ENCODE measurements around the gene EGFL6. TPM values are rescaled to one million over a fixed set of nuclear protein-coding genes. Genes with fewer than 3 reads are reported as not detected.

Gene EGFL6
- polyA plus RNA-seq, 1 donor (not counting 4 experiments of a cell fraction or from before 2014, with no cell fraction given): 0.38 TPM

DNA sequence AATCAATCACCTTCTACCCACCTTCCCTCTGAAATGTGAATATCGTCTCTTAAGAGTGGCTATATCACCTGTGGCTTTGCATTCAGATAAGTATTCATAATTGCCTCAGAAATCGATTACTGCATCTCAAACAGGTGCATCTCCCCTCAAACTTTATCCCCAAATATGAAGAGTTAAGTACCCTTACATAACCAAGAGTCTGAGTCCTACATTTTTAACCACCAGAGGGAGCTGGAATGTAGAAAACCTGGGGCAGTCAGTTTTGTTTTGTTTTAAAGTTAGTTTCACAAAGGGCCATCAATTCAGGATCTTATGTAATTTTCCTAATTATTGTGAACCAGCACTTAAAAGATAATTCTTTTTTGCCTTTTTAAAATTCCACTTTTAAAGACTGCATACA, 89.2 kb downstream of the EGFL6 start:
- Histone ChIP-seq H3K4me3 (ENCODE audit: control insufficient read depth in 2 of 3, extremely low read depth in 1 of 3, insufficient read depth in 2 of 3, low read depth in 1 of 3, low read length in 3 of 3) (no peak overlapping the region), H4K20me1 (ENCODE audit: control insufficient read depth, extremely low read depth, insufficient read depth, low read length) (no peaks in the 10 kb centered on the region), H3K4me1 (ENCODE audit: control insufficient read depth, extremely low read depth, insufficient read depth, low read length) (peaks cover 8% of the 10 kb centered on the region), H3K9ac (ENCODE audit: control insufficient read depth, extremely low read depth, insufficient read depth, low read length) (peak overlapping the region; percentile 43), H3K9me1 (ENCODE audit: control insufficient read depth, extremely low read depth, insufficient read depth, low read length) (no peaks in the 10 kb centered on the region), H3K4me2 (ENCODE audit: control insufficient read depth, extremely low read depth, insufficient read depth, low read depth, low read length) (peak overlapping the region; percentile 68), H3K36me3 (ENCODE audit: control insufficient read depth in 2 of 2, extremely low read depth in 1 of 2, insufficient read depth in 2 of 2, low read length in 2 of 2) (peaks cover 0 to 2% of the 10 kb centered on the region in 2 experiments), H2AFZ (ENCODE audit: control insufficient read depth, low read length) (peak overlapping the region; percentile 50), H3K79me2 (ENCODE audit: control insufficient read depth, insufficient read depth, low read length) (no peaks in the 10 kb centered on the region), H3K27ac (ENCODE audit: control insufficient read depth, insufficient read depth, low read length) (peak overlapping the region; percentile 58), H3K27me3 (ENCODE audit: control insufficient read depth, extremely low read depth, insufficient read depth, low read length) (no peaks in the 10 kb centered on the region), H3K9me3 (ENCODE audit: control insufficient read depth, low read depth, low read length) (no peaks in the 10 kb centered on the region)
- dilution Hi-C loops (cut with MboI; ENCODE audit: extremely low pct_ligation_motif_present, low sequenced_read_pairs): no loop called here
- no peak for DNase-seq (ENCODE audit: low read depth, low spot score)
- FAIRE-seq: no peak
- TF ChIP-seq, protein P1, sequence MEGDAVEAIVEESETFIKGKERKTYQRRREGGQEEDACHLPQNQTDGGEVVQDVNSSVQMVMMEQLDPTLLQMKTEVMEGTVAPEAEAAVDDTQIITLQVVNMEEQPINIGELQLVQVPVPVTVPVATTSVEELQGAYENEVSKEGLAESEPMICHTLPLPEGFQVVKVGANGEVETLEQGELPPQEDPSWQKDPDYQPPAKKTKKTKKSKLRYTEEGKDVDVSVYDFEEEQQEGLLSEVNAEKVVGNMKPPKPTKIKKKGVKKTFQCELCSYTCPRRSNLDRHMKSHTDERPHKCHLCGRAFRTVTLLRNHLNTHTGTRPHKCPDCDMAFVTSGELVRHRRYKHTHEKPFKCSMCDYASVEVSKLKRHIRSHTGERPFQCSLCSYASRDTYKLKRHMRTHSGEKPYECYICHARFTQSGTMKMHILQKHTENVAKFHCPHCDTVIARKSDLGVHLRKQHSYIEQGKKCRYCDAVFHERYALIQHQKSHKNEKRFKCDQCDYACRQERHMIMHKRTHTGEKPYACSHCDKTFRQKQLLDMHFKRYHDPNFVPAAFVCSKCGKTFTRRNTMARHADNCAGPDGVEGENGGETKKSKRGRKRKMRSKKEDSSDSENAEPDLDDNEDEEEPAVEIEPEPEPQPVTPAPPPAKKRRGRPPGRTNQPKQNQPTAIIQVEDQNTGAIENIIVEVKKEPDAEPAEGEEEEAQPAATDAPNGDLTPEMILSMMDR (optimal IDR thresholded peaks at IDR 0.05 in 1 of 3, IDR thresholded peaks at IDR 0.05 in 1 of 3, conservative IDR thresholded peaks at IDR 0.05 in 1 of 3; ENCODE audit: extremely low read depth in 1 of 3, insufficient read depth in 2 of 3, low read length in 3 of 3): peak in 2 of 3 experiments; percentile 43 to 66
- no peak for TF ChIP-seq EZH2 (IDR thresholded peaks at IDR 0.05; ENCODE audit: low read length)

DNA sequence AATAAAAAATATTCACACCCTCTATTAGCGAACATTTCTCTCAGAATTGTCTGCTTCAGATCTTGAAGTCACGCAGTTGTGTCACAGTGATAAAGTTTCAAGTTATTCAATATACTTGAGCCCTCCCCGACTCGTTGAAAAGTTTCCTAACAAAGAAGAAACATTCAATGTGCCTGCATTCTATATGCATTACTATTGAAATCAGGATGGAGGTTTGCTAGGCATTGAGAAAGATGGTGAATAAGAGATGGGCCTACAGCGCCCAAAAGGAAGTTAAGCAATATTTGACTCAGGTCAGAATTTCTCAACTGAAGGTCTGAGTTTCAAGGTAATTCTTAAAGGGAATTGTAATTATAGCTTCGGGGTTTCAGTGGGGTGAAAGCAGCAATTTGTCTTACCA, 89.7 kb downstream of the EGFL6 start:
- Histone ChIP-seq H3K4me1 (ENCODE audit: control insufficient read depth, extremely low read depth, insufficient read depth, low read length) (peaks cover 3% of the 10 kb centered on the region), H3K9me3 (ENCODE audit: control insufficient read depth, low read depth, low read length) (no peaks in the 10 kb centered on the region), H3K9ac (ENCODE audit: control insufficient read depth, extremely low read depth, insufficient read depth, low read length) (peak overlapping the region; percentile 43), H3K4me3 (ENCODE audit: control insufficient read depth in 2 of 3, extremely low read depth in 1 of 3, insufficient read depth in 2 of 3, low read depth in 1 of 3, low read length in 3 of 3) (no peak overlapping the region), H3K36me3 (ENCODE audit: control insufficient read depth in 2 of 2, extremely low read depth in 1 of 2, insufficient read depth in 2 of 2, low read length in 2 of 2) (peaks cover 0 to 2% of the 10 kb centered on the region in 2 experiments), H4K20me1 (ENCODE audit: control insufficient read depth, extremely low read depth, insufficient read depth, low read length) (no peaks in the 10 kb centered on the region), H2AFZ (ENCODE audit: control insufficient read depth, low read length) (peak overlapping the region; percentile 50), H3K79me2 (ENCODE audit: control insufficient read depth, insufficient read depth, low read length) (no peaks in the 10 kb centered on the region), H3K27me3 (ENCODE audit: control insufficient read depth, extremely low read depth, insufficient read depth, low read length) (no peaks in the 10 kb centered on the region), H3K27ac (ENCODE audit: control insufficient read depth, insufficient read depth, low read length) (peak overlapping the region; percentile 58), H3K4me2 (ENCODE audit: control insufficient read depth, extremely low read depth, insufficient read depth, low read depth, low read length) (peak overlapping the region; percentile 68), H3K9me1 (ENCODE audit: control insufficient read depth, extremely low read depth, insufficient read depth, low read length) (no peaks in the 10 kb centered on the region)
- dilution Hi-C loops (cut with MboI; ENCODE audit: extremely low pct_ligation_motif_present, low sequenced_read_pairs): no loop called here
- DNase-seq (ENCODE audit: low read depth, low spot score) (no peak), FAIRE-seq (no peak)
- no peak for TF ChIP-seq EZH2 (IDR thresholded peaks at IDR 0.05; ENCODE audit: low read length)
- TF ChIP-seq, protein P1 (optimal IDR thresholded peaks at IDR 0.05 in 1 of 3, IDR thresholded peaks at IDR 0.05 in 1 of 3, conservative IDR thresholded peaks at IDR 0.05 in 1 of 3; ENCODE audit: extremely low read depth in 1 of 3, insufficient read depth in 2 of 3, low read length in 3 of 3): no peak

Data from keratinocyte (primary cell).